H1 (cell line): ENCODE measurements around the gene CTCF. TPM values are rescaled to one million over a fixed set of nuclear protein-coding genes. Genes with fewer than 3 reads are reported as not detected.

Experiments
- CTCF ChIA-PET: fragments of 300-600 bp; sonication (Branson Sonifier 250); formaldehyde crosslinking; loops from one replicate; lab custom pipeline; 2021; ENCODE audit not compliant: partially characterized antibody; lab: Charles Lee
- POLR2A ChIA-PET: fragments of 300-600 bp; sonication (Branson Sonifier 250); formaldehyde crosslinking; loops from one replicate; lab custom pipeline; 2021; ENCODE audit warnings: inconsistent platforms; ENCODE audit not compliant: partially characterized antibody; lab: Charles Lee
- DNase-seq, 2 experiments: peaks; one replicate each; pipeline versions ENCODE4 v3.0.0 to v3.0.0-alpha.2; 2010 to 2022; ENCODE audit warnings: low spot score in 2 of 2, low read depth in 1 of 2, mixed read lengths in 1 of 2
- FAIRE-seq: peaks from 2 replicates; lab custom pipeline; 2011; peaks lifted over from hg19 to GRCh38; lab: Jason Lieb, UNC
- H2AFZ ChIP-seq: 2 replicates; pipeline ENCODE4 v1.8.1; 2012; ENCODE audit warnings: low read length, inconsistent platforms
- H2AK5ac ChIP-seq: 2 replicates; pipeline ENCODE4 v1.6.1; 2013; ENCODE audit warnings: low read depth, low read length
- H2BK120ac ChIP-seq: replicated peaks from 2 replicates; pipeline ENCODE3; 2013; ENCODE audit warnings: low read depth, low read length, inconsistent platforms
- H2BK12ac ChIP-seq: 2 replicates; pipeline ENCODE4 v1.6.1; 2013; ENCODE audit warnings: low read depth, low read length
- H2BK15ac ChIP-seq: 2 replicates; pipeline ENCODE4 v1.6.1; 2013; ENCODE audit warnings: low read length
- H2BK20ac ChIP-seq: 2 replicates; pipeline ENCODE4 v1.6.1; 2013; ENCODE audit warnings: low read length
- H2BK5ac ChIP-seq: 2 replicates; pipeline ENCODE4 v1.6.1; 2013; ENCODE audit warnings: low read depth, low read length
- H3K14ac ChIP-seq: 2 replicates; pipeline ENCODE4 v1.6.1; 2013; ENCODE audit warnings: inconsistent platforms; ENCODE audit not compliant: insufficient read length
- H3K18ac ChIP-seq: 2 replicates; pipeline ENCODE4 v1.6.1; 2013; ENCODE audit warnings: low read length; ENCODE audit errors: extremely low read depth
- H3K23ac ChIP-seq: 2 replicates; pipeline ENCODE4 v1.6.1; 2013; ENCODE audit warnings: inconsistent platforms; ENCODE audit not compliant: insufficient read length
- H3K23me2 ChIP-seq: 2 replicates; pipeline ENCODE4 v1.6.1; 2013; ENCODE audit warnings: low read depth, low read length
- H3K27ac ChIP-seq: 2 replicates; pipeline ENCODE4 v1.6.1; 2011; ENCODE audit warnings: low read depth, low read length, inconsistent platforms
- H3K27me3 ChIP-seq, 4 experiments: replicated peaks in 1 of 4; 1 replicate in 1 of 4; 2 replicates in 3 of 4; pipeline versions ENCODE4 v1.6.1 to v1.8.1; 2011 to 2013; ENCODE audit warnings: low read length in 3 of 4, mild to moderate bottlenecking in 3 of 4, inconsistent platforms in 2 of 4, mixed read lengths in 2 of 4, moderate library complexity in 1 of 4; ENCODE audit not compliant: control insufficient read depth in 3 of 4, insufficient read depth in 3 of 4; ENCODE audit errors: extremely low read depth in 1 of 4
- H3K36me3 ChIP-seq, 4 experiments: 2 replicates each; pipeline versions ENCODE4 v1.6.1 to v1.8.1; 2011 to 2013; ENCODE audit warnings: mild to moderate bottlenecking in 4 of 4, low read length in 3 of 4, moderate library complexity in 2 of 4, control low read depth in 1 of 4, inconsistent platforms in 1 of 4; ENCODE audit not compliant: insufficient read depth in 4 of 4, control insufficient read depth in 2 of 4
- H3K4ac ChIP-seq: replicated peaks from 2 replicates; pipeline ENCODE3; 2013; ENCODE audit warnings: low read length, low read depth, mixed read lengths, inconsistent platforms; ENCODE audit not compliant: insufficient read length
- H3K4me1 ChIP-seq, 4 experiments: replicated peaks in 1 of 4; 1 replicate in 1 of 4; 2 replicates in 3 of 4; pipeline versions ENCODE4 v1.6.1 to v1.8.1; 2011 to 2013; ENCODE audit warnings: low read length in 3 of 4, inconsistent platforms in 2 of 4, mixed read lengths in 1 of 4; ENCODE audit not compliant: insufficient read depth in 4 of 4, control insufficient read depth in 3 of 4
- H3K4me2 ChIP-seq, 2 experiments: 2 replicates each; pipeline versions ENCODE4 v1.6.1 to v1.8.1; 2011 to 2013; ENCODE audit warnings: low read depth in 2 of 2, low read length in 2 of 2, control low read depth in 1 of 2, inconsistent platforms in 1 of 2, mild to moderate bottlenecking in 1 of 2; ENCODE audit not compliant: insufficient read depth in 1 of 2
- H3K4me3 ChIP-seq, 4 experiments: fragments of 200-600, 300-600 bp in 1 of 4; sonication (generic), shearing (Covaris generic), sonication (Bioruptor Twin) in 1 of 4; 2 replicates each; pipeline versions ENCODE4 v1.5.1 to v1.8.1; 2011 to 2016; ENCODE audit warnings: low read length in 4 of 4, low read depth in 3 of 4, control low read depth in 2 of 4, inconsistent platforms in 2 of 4, mild to moderate bottlenecking in 2 of 4, mixed read lengths in 1 of 4, moderate library complexity in 1 of 4; ENCODE audit not compliant: insufficient read depth in 2 of 4; ENCODE audit errors: extremely low read depth in 1 of 4
- H3K56ac ChIP-seq: replicated peaks from 2 replicates; pipeline ENCODE3; 2013; ENCODE audit warnings: low read depth, mild to moderate bottlenecking, mixed read lengths, low read length, inconsistent platforms; ENCODE audit not compliant: insufficient read length
- H3K79me1 ChIP-seq: 2 replicates; pipeline ENCODE4 v1.6.1; 2013; ENCODE audit warnings: low read depth, low read length, control low read depth
- H3K79me2 ChIP-seq, 2 experiments: 2 replicates each; pipeline versions ENCODE4 v1.6.1 to v1.8.1; 2012 to 2013; ENCODE audit warnings: low read length in 2 of 2, mild to moderate bottlenecking in 2 of 2, inconsistent platforms in 1 of 2; ENCODE audit not compliant: insufficient read depth in 2 of 2, control insufficient read depth in 1 of 2
- H3K9ac ChIP-seq, 4 experiments: replicated peaks in 1 of 4; 1 replicate in 1 of 4; 2 replicates in 3 of 4; pipeline versions ENCODE4 v1.6.1 to v1.8.1; 2011 to 2013; ENCODE audit warnings: low read depth in 3 of 4, low read length in 3 of 4, control low read depth in 2 of 4, mild to moderate bottlenecking in 2 of 4, moderate library complexity in 2 of 4, inconsistent platforms in 1 of 4; ENCODE audit errors: extremely low read depth in 1 of 4
- H3K9me3 ChIP-seq, 2 experiments: 2 replicates each; pipeline versions ENCODE4 v1.6.1 to v1.8.1; 2012 to 2013; ENCODE audit warnings: mild to moderate bottlenecking in 2 of 2, moderate library complexity in 2 of 2, control low read depth in 1 of 2, inconsistent platforms in 1 of 2, low read depth in 1 of 2, low read length in 1 of 2, mixed read lengths in 1 of 2; ENCODE audit not compliant: insufficient read depth in 2 of 2
- H4K20me1 ChIP-seq, 2 experiments: replicated peaks in 1 of 2; 2 replicates each; pipeline versions ENCODE3 to v1.8.1; 2011 to 2013; ENCODE audit warnings: inconsistent platforms in 2 of 2, low read length in 2 of 2, mild to moderate bottlenecking in 1 of 2; ENCODE audit not compliant: insufficient read depth in 2 of 2, control insufficient read depth in 1 of 2
- H4K5ac ChIP-seq: 2 replicates; pipeline ENCODE4 v1.6.1; 2013; ENCODE audit warnings: low read length, low read depth, mixed read lengths, inconsistent platforms; ENCODE audit not compliant: insufficient read length
- H4K8ac ChIP-seq: 2 replicates; pipeline ENCODE4 v1.8.0; 2013; ENCODE audit warnings: mild to moderate bottlenecking, moderate library complexity, low read length, inconsistent platforms; ENCODE audit not compliant: insufficient read depth; ENCODE audit errors: extremely low read depth
- H4K91ac ChIP-seq: replicated peaks from 2 replicates; pipeline ENCODE3; 2013; ENCODE audit warnings: low read length, mixed read lengths, inconsistent platforms; ENCODE audit not compliant: insufficient read length
- ASH2L ChIP-seq: fragments of 200-600, 300-600 bp; sonication (generic); IDR thresholded peaks from one replicate; pipeline ENCODE4 v1.7.1; 2017; ENCODE audit warnings: low read length
- BACH1 ChIP-seq: IDR thresholded peaks from 2 replicates; pipeline ENCODE4 v1.6.1; 2012; ENCODE audit warnings: low read length, improper control_type of control experiment
- CHD2 ChIP-seq: IDR thresholded peaks from 2 replicates; pipeline ENCODE4 v1.6.1; 2012; ENCODE audit warnings: low read length, improper control_type of control experiment
- RNF2 ChIP-seq: fragments of 200-900, 300-1000 bp; sonication (generic); IDR thresholded peaks from 2 replicates; pipeline ENCODE4 v1.7.1; 2016; ENCODE audit warnings: borderline replicate concordance, low read depth, mild to moderate bottlenecking, antibody characterized with exemption, low read length; ENCODE audit not compliant: poor library complexity, severe bottlenecking; ENCODE audit errors: missing control alignments
- SAP30 ChIP-seq: fragments of 300-600 bp; sonication (generic); IDR thresholded peaks from 2 replicates; pipeline ENCODE4 v1.7.1; 2012; ENCODE audit warnings: low read length, moderate library complexity, mild to moderate bottlenecking, inconsistent platforms; ENCODE audit not compliant: insufficient read depth, insufficient replicate concordance
- SIRT6 ChIP-seq: IDR thresholded peaks from one replicate; pipeline ENCODE4 v1.7.1; 2012; ENCODE audit warnings: low read length, inconsistent platforms
- SP2 ChIP-seq: IDR thresholded peaks from 2 replicates; pipeline ENCODE4 v1.6.1; 2012; ENCODE audit warnings: mild to moderate bottlenecking, low read length, inconsistent platforms
- SUZ12 ChIP-seq: fragments of 200-600 bp; sonication (generic); IDR thresholded peaks from 2 replicates; pipeline ENCODE4 v1.6.1; 2012; ENCODE audit warnings: mild to moderate bottlenecking, inconsistent platforms, low read length, moderate library complexity, mixed read lengths
- TAF1 ChIP-seq: IDR thresholded peaks from 2 replicates; pipeline ENCODE4 v1.6.1; 2011; ENCODE audit warnings: mild to moderate bottlenecking, low read depth, low read length
- YY1 ChIP-seq: IDR thresholded peaks from 2 replicates; pipeline ENCODE4 v1.6.1; 2011; ENCODE audit warnings: low read depth, mild to moderate bottlenecking, low read length
- WGBS, 2 experiments: shearing (Covaris generic) in 1 of 2; methylation state at CpG; one replicate each; pipeline versions ENCODE4 v1.1.6 to v1.1.7; 2013 to 2015; ENCODE audit warnings: low lambda C conversion rate in 2 of 2, mixed read lengths in 2 of 2, inconsistent platforms in 1 of 2, low coverage in 1 of 2, missing lambda C conversion rate in 1 of 2; ENCODE audit not compliant: insufficient replicate concordance in 2 of 2, insufficient coverage in 1 of 2, insufficient read length in 1 of 2; ENCODE audit errors: extremely low coverage in 1 of 2, missing lambda C conversion rate in 1 of 2; 5-methylcytosine and 5-hydroxymethylcytosine counted together
- polyA plus RNA-seq, 7 experiments: library from polyadenylated mRNA; depleted of rRNA in 3 of 7; stranded (reverse) in 5 of 7; unstranded in 2 of 7; fragments of >200 nt in 5 of 7; fragments of 200-250 nt in 2 of 7; gene quantifications; 1 replicate in 5 of 7; 2 replicates in 1 of 7; 4 replicates in 1 of 7; pipeline versions ENCODE4 v1.2.1 to v1.2.3, GENCODE V29; 2011 to 2013; ENCODE audit warnings: missing spikeins in 2 of 7, mixed read lengths in 2 of 7
- total RNA-seq: library from RNA; stranded (reverse); fragmentation: NEBNext Ultra II Directional; extraction: Animal tissue kit (Norgen Biotek cat#: 25700); gene quantifications from 2 replicates; pipeline ENCODE4 v1.2.1, GENCODE V29; 2021
- TF ChIP-seq, protein P1 (sequence below): IDR thresholded peaks from 2 replicates; pipeline ENCODE4 v1.6.1; 2011; ENCODE audit warnings: low read depth, mild to moderate bottlenecking, low read length; ENCODE audit not compliant: insufficient read depth

The CTCF gene
- total and polyA plus RNA-seq, 2 of the 8 experiments (the other 6 are each of a cell fraction or from before 2014, with no cell fraction given): 32.4 to 66.0 TPM

DNA sequence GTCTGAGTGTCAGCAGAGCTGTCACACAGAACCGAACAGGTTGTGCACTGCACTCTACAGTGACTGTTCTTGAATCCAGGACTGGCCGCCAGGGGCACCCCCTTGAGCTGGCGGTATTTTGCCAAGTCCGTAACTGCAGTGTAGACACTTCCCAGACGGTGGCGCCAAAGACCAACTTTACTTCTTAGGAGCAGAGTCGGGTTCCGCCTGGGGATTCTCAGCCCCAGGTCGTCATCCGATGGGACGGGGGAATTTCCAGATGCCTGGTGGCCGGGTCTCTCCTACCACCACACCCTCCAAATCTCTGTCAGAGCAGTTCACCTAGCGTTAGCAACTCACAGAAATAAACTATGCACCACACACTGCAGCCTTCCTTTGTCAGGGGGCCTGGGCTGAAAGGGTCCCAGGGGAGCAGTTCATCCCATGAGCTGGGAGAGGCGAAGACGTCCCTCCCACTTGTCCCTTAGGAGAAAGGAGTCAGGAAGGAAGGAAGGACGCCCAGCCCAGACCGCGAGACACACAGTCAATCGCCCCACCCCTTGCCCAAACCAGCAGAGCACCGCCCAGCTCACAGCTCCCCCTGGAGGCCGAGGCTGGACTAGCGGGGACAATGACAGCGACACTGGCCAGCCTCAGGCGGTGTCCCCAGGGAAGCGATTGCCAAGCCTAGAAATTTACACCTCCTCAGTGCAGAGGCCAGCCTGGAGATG lies 41.1 kb upstream of the CTCF start:
- H3K23ac ChIP-seq: no peak overlapping the region
- H4K5ac ChIP-seq: peak overlapping the region; percentile 20
- no peaks in the 10 kb centered on the region; the same call in 1 of the 2 replicates for H3K79me1 ChIP-seq
- FAIRE-seq (peak; percentile 85), DNase-seq (peak; percentile 91 to 99)
- H3K4me3 ChIP-seq: peak overlapping the region; percentile 22 to 62 (median 50); a peak in 7 of 8 replicates
- CTCF ChIA-PET: interaction anchor here (0.5 to 8.7 kb wide), 66 partner anchors 9 to 1672 kb away, joined by 3 to 166 read pairs (median 4); partner anchors contain the start of genes ACD, AGRP, ATP6V0D1 and C16orf86
- H4K8ac ChIP-seq: no peak overlapping the region
- H4K91ac ChIP-seq: peak overlapping the region; percentile 25
- H3K27me3 ChIP-seq: peaks cover 5 to 44% (median 34%) of the 10 kb centered on the region in 4 experiments
- H3K4me2 ChIP-seq: peak overlapping the region; percentile 26 to 97
- H3K27ac ChIP-seq: peak overlapping the region; percentile 46; the same call in 1 of the 2 replicates
- H4K20me1 ChIP-seq: no peaks in the 10 kb centered on the region
- no peak overlapping the region; the same call in 1 of the 2 replicates for H2BK15ac ChIP-seq
- peak overlapping the region in 1 of 4 experiments; percentile 3; a peak in 1 of 7 replicates for H3K9ac ChIP-seq
- no peak overlapping the region for H2AK5ac ChIP-seq
- POLR2A ChIA-PET: interaction anchor here (1.0 to 2.7 kb wide), 7 partner anchors 11 to 149 kb away, joined by 3 to 9 read pairs (median 4); partner anchors contain the start of gene CARMIL2
- peak overlapping the region; percentile 79; the same call in 1 of the 2 replicates for H3K18ac ChIP-seq
- H3K4me1 ChIP-seq: no peaks in the 10 kb centered on the region
- H3K79me2 ChIP-seq: no peaks in the 10 kb centered on the region
- H3K9me3 ChIP-seq: no peaks in the 10 kb centered on the region
- H3K36me3 ChIP-seq: no peaks in the 10 kb centered on the region
- H2AFZ ChIP-seq: 0 out of 2 replicates have a peak overlapping the region, but pooled peaks have one; percentile 31
- no peak overlapping the region for H2BK120ac ChIP-seq
- H2BK20ac ChIP-seq: no peak overlapping the region
- H2BK5ac ChIP-seq: peak overlapping the region; percentile 71; the same call in 1 of the 2 replicates
- peak overlapping the region; percentile 20 for H3K56ac ChIP-seq
- no peak overlapping the region for H3K14ac ChIP-seq
- WGBS, 2 experiments: 6% methylated on average over 25 of the region's 25 CpGs; no CpG with 5 or more reads in 1 of the 2 experiments
- no peak overlapping the region for H3K4ac ChIP-seq
- peak overlapping the region; percentile 69; the same call in 1 of the 2 replicates for H2BK12ac ChIP-seq
- no peaks in the 10 kb centered on the region for H3K23me2 ChIP-seq
- TF ChIP-seq RNF2 (no peak), SP2 (no peak), BACH1 (no peak), SUZ12 (no peak), ASH2L (peak; percentile 85), TAF1 (peak; percentile 52; the same call in 1 of the 2 replicates), SIRT6 (no peak), CHD2 (peak; percentile 53; the same call in 1 of the 2 replicates), SAP30 (no peak), YY1 (0 out of 2 replicates have a peak, but pooled peaks have one; percentile 26)
- TF ChIP-seq, protein P1, sequence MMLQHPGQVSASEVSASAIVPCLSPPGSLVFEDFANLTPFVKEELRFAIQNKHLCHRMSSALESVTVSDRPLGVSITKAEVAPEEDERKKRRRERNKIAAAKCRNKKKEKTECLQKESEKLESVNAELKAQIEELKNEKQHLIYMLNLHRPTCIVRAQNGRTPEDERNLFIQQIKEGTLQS: peak; percentile 6; the same call in 1 of the 2 replicates
